Hematopoietic multipotent progenitor cell (in vitro differentiated cells): Measurements from ENCODE around the gene AMZ1. TPM values are rescaled to one million over a fixed set of nuclear protein-coding genes. Genes with fewer than 3 reads are reported as not detected.

Experiments used
- DNase-seq, 3 donors: peaks; one replicate each; pipeline ENCODE4 v3.0.0-alpha.2; 2011 to 2015; ENCODE audit warnings: low read depth in 2 of 3, low spot score in 2 of 3
- total RNA-seq: library from RNA; depleted of rRNA; stranded (reverse); fragments of >200 nt; gene quantifications from one replicate; pipeline ENCODE4 v1.2.3, GENCODE V29; 2012

Gene AMZ1
- total RNA-seq, 1 donor = 2.4 TPM

DNA sequence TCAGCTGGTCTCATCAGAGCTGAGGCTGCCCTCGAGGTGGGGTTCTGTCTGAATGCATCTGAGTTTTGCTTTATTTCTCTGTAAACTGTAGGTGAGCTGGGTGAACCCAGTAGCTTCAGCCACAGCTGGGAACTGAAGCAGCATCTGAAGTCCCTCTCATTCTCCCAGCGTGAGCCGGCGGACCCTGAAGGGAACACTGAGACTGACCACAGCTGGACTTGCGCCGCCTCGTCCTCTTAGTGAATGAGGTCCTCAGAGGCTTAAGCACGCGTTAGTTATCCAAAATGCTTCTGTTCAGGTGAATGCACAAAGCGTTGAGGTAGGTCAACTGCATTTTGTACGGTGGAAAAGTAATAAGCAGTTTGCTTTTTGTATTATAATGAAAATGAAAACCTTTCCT, 76.6 kb downstream of the AMZ1 start:
- DNase-seq = no peak

Other genes with a start within 250 kb of the AMZ1 start
- gene GRIFIN, start 211.8 kb upstream of the AMZ1 start, total RNA-seq = not detected
- 22.4 TPM for gene LFNG, start 168.4 kb upstream of the AMZ1 start, total RNA-seq
- gene BRAT1, start 132.7 kb upstream of the AMZ1 start, total RNA-seq = 46.6 TPM
- gene IQCE, start 129.2 kb upstream of the AMZ1 start, total RNA-seq = 4.6 TPM
- gene TTYH3, start 56.2 kb upstream of the AMZ1 start, total RNA-seq = 41.2 TPM
- 48.2 TPM for gene GNA12, start 156.1 kb downstream of the AMZ1 start, total RNA-seq